ENCODE results near the gene DCPS.
"Not testable (repeated sequence)": the region's sequence is repeated elsewhere in the genome, so short reads cannot be mapped to it uniquely, and the experiment has no call there.

DCPS gene

DNA sequence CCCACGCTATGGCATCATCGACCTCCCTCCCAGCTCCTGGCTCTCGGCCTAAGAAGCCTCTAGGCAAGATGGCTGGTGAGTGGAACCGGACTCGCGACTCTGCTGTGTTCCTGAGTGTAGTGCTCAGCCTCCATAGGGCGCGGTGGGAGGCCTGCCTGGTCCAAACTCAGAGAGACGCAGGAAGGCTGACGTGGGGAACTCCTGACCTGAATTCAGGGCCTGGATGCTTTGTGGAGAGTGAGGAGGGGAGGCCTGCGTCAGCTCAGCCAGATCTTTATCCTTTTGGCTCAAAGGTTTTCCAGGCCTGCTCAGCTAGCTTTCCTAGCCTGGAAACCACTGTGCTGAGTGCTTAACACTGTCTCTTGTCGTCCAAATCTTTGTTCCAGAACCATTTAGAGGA lies 13.0 kb upstream of the DCPS start:
- DNase-seq = no peak

DNA sequence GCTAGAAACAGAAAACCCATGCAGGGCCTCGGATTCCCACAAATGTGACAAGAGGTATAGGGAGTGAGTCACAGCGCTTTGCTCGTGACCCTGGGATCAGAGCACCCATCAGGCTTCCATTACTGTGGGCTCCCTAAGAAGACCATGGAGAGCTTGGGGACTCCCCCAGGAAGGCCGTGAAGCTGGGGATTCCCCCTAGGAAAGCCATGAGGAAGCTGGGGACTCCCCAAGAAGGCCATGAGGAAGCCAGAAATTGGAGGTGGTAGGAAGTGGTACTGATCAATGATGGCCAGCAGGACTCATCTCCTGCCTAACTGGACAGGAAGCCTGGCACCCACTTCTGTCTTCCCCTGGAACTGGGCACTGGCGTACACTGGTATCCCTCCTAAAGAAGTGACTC lies 10.1 kb upstream of the DCPS start:
- no peak for DNase-seq

DNA sequence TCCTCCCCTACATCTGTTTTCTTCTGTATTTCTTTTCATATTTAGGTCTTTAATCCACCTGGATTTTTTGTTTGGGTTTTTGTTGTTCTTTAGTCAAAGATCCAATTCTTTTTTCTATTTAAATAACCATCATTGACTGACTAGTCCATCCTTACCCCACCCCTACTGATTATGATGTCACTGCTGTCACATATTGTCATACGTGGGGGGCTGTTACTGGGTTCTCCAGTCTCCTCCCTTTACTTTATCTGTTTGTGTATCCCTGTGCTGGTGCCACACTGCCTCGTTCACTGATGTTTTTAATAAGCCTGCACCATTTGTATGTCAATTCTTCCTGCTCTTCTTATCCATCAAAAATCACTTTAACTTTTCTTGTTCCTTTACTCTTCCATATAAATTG lies 6.9 kb upstream of the DCPS start:
- no peak for DNase-seq

- DNase-seq = no peak
These were observed 706 bp downstream of the DCPS start for GRCh38 chr11:126304457-126305075.

DNA sequence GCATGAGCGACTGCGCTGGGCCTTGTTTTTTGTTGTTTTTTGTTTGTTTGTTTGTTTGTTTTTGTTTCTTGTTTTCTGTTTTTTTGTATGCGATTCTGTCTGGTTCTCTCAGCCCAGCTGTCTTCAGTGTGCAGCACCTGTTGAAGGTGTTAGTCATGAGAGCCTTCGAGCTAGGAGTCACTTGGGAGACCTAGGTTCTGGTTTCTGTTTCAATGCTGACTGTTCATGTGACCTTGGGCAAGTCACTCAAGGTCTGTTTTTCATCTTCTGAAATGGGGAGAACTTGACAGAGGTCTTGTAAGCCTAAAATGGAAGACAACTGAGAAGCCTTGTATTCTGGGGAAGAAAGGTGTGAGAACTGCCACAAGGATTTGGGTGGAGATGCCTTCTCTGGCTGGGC lies 1.8 kb downstream of the DCPS start:
- peak; percentile 46 for DNase-seq

DNA sequence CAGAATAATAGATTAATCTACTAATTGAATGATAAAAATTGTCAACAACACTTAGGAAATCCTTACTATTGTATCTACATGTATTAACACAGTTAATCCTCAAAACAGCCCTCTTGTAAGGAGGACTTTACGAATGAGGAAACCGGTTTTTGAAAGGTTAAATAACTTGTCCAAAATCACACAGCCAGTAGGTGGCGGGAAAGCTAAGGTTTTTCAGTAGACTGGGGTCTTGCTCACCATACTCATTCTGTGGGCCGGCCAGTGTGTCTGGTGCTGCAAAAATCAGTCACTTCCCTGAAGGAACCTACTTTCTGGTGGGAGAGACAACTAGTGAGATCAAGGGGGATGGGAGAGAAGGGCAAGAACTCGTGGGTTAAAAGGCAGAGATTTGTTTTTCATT lies 3.8 kb downstream of the DCPS start:
- DNase-seq = no peak

GRCh38 chr11:126308271-126308671 lies 4.4 kb downstream of the DCPS start:
- no peak for DNase-seq

DNA sequence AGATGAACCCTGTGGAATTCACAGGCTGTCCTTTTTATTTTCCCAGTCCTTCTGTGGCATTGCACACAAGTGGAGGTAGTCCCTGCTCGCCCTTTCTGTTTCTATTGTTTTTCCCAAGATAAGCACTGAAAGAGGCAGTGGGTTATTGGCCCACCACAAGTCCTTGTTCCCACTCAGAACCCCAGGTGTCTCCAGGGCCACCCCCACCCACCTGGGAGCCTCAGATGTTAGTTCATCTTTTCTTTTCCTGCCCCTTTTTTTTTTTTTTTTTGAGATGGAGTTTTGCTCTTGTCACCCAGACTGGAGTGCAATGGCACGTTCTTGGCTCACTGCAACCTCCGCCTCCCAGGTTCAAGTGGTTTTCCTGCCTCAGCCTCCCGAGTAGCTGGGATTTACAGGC lies 4.9 kb downstream of the DCPS start:
- not testable (repeated sequence) for DNase-seq

GRCh38 chr11:126310200-126310991 lies 6.5 kb downstream of the DCPS start:
- DNase-seq = peak; percentile 63

DNA sequence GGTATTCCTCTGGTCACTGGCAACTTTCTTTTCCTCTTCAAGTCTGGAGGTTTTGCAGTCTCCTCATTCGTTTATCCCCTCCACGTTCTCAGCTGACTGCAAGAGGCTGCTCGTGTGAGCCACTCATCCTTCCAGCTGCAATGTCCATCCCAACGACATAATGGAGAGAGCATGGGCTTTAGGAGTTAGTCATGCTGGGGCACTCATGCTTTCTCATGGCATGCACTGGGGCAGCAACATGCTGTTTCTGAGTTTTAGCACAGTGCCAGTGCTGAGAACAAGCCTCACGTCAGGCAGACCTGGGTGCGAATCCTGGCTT lies 7.1 kb downstream of the DCPS start:
- no peak for DNase-seq

DNA sequence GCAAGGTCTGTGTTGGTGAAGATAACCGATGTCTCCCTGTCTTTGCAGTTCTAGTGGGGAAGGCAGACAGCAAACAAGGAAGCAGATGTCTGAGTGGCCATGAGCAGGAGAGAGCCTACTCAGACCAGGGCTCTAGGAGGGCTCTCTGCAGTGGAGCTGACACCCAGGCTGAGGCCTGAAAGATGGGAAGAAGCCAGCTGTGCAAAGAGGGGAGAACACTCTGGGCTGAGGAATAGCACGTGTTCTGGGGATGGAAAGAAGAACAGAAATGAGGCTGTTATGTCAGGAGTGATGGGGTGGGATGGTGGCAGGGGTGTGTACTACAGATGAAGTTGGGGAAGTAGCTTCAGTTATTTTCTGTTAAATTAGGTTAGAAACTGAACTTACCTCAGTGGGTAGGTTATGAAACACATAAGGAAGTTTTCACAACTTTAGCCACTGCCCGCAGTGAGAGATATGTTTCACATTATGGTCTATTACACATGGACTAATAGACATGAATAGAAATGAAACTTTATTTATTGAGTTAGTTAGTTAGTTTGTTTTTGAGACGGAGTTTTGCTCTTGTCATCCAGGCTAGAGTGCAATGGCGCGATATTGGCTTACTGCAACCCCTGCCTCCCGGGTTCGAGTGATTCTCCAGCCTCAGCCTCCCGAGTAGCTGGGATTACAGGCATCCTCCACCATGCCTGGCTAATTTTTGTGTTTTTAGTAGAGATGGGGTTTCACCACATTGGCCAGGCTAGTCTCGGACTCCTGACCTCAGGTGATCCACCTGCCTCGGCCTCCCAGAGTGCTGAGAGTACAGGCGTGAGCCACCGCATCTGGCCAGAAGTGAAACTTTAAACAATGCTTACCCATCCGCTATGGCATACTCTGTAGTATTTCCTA lies 7.8 kb downstream of the DCPS start:
- no peak for DNase-seq

DNA sequence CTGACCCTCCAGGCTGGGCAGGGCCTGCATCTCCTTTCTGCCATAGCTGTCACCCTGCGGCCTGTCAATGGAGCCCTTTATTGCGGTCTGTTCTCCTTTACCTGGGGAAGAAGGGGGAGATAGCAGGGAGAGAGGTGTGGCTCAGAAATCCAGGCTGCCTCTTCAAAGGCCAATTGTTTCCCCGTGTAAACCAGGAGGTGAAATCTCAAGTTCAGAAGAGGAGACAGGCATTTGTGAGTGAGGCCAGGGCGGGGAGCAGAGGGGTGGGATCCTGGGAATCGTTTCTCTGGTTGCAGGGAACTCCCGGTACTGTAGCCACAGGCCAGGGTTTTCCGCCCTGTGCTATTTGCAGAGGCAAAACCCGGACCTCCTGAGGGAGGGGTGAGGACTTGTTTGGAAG lies 9.1 kb downstream of the DCPS start:
- no peak for DNase-seq

DNA sequence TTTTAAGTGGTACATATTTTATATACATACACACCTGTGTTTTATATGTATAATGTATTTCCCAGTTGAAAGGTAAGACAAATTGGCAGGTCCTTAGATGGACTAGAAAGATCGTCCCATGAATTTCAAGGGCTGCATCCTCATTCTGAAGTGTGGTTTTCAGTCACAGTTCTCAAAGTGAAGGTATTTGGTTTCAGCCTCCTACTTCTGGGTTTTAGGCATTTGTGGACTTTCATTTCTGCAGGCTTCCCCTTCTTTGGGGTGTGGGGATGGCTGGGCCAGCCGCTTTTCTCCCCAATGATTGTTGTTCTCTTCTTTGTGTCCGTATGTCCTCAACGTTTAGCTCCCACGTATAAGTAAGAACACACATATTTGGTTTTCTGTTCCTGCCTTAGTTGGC lies 10.0 kb downstream of the DCPS start:
- no peak for DNase-seq

GRCh38 chr11:126317432-126317755 lies 13.5 kb downstream of the DCPS start:
- no peak for DNase-seq

DNA sequence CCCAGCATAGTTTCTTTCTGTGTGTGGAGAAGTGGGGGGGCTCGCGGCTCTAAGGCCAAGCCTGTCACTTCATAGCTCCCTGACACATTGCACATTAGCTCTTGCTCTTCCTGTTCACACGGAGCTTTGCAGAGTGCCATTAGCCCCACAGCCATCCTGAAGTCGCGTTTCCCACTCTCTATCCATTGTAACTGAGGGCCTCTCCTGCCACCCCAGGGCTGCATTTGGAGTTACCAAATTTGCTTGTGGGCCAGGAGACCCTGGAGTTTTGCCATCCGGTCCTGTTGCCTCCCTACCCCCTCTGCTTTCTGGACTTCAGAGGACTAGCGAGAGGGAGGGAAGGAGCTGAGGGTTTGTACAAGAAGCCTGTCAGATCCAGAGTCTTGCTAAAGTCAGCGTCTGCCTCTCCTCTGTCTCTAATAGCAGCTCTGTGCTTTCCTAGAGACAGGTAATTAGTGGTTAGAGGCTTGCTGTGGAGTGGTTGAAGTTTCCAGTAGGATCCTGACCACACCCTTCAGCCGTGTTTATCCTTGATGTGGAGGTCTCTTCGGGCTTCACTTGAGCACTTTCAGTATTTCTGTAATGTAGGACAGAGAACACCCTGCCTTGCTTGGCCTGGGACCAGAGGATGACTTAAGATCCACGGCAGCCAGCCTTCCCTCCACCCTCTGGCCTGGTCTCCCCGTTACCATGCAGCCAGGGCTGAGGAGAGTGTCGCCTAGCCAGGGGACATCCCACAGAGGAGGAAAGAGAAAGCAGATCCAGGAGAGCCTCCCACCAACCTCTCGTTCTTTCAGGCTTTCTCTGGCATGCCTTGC lies 14.1 kb downstream of the DCPS start:
- peak; percentile 18 for DNase-seq

GRCh38 chr11:126318574-126319373 lies 14.9 kb downstream of the DCPS start:
- DNase-seq = peak; percentile 18

DNA sequence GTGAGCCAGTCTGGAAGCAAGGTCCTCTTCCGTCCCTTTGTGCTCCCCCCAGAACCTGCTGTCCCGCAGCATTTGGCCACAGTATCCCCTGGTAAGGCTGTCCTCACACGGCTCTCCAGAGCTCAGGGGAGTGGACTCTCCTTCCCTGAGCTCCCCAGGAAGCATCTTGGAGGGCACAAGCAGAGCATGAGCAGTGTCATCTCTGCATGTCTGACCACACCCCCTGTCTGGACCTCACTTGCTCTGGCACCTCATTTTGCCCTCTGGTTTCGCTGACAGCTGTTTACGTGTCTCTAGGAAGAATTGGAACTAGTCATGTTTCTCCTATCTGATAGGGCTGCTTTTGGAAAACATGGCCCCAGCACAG lies 15.5 kb downstream of the DCPS start:
- DNase-seq = no peak

DNA sequence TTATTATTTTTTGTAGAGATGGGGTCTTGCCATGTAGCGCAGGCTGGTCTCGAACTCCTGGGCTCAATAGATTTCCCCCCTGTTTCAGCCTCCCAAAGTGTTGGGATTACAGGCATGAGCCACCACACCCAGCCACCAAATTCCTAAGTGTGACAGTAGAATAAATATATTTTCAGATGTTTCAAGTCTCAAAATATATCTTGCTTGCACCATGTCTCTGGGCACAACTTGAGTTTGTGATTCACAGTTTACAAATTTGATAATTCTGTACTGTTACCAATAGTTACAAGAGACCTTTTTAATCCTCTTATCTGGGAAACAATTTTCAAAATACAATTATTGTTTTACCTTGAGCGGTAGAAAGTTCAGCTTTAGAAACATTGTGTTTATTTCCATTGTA lies 19.1 kb downstream of the DCPS start:
- no peak for DNase-seq

DNA sequence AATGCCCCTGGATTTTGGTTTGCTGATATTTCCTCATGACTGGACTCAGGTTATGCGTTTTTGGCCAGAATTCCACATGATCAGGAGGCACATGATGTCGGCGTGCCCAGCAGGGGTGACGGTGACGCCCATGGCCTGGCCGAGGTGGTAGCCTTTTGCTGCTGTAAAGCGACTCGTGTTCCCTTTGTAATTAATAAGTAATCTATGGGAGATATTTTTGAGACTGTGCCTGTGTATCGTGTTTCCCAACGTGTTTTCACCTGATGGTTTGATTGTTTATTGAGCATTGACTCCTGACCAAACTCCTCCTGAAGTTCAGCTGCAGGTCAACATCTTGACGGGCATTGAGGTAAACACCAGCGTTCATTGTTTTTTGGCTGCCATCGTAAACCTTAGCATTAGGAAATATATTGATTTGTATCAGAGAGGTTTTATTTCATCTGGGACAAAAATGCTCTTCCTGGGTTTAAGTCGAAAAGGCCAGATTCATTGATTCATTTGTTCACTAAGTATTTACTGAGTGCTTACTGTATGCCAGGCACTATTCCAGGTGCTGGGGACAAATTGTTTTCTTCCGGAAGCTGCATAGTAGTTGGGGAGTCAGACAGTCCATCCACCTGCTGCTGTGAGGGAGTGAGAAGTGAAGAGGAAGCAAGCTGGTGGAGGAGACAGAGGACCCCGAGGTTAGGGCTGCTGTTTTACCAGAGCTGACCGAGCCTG lies 23.6 kb downstream of the DCPS start:
- no peak for DNase-seq

DNA sequence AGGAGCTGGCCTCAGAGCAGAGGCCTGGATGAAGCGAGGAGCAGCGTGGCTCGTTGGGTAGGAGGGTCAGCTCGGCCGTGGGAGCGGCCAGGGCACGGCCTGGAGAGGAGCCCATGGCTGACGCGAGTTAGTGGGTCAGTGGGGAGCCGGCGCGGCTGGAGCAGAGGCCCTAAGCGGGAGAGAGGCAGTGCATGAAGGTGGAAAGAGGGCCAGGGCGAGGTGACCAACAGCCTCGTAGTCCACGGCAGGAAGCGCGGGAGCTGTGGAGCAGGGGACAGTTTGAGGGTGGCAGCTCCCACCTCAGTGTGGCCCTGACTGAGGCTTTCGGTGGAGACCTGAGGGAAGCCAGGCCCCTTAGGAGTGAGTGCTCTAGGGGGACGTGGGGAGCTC lies 24.1 kb downstream of the DCPS start:
- DNase-seq = no peak

- DNase-seq = no peak
These were observed 24.6 kb downstream of the DCPS start for GRCh38 chr11:126328444-126328843.
